ENCODE results near the gene IRF4.
"Not testable (repeated sequence)": the region's sequence is repeated elsewhere in the genome, so short reads cannot be mapped to it uniquely, and the experiment has no call there.

IRF4 gene

DNA sequence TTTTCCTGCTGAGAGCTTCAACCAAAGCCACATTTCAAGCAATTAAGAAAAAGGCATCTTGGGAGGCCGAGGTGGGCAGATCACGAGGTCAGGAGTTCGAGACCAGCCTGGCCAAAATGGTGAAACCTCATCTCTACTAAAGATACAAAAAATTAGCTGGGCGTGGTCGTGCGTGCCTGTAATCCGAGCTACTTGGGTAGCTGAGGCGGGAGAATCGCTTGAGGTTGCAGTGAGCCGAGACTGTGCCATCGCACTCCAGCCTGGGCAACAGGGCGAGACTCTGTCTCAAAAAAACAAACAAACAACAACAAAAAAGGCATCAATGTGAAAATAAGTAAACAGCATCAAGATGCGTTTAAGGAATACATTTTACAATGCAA, 13.9 kb upstream of the IRF4 start:
- not testable (repeated sequence) for H2AFZ ChIP-seq (ENCODE audit: low read length, unreplicated experiment)
- peaks cover 53% of the 10 kb centered on the region for H3K27me3 ChIP-seq (ENCODE audit: insufficient read depth, low read length)

DNA sequence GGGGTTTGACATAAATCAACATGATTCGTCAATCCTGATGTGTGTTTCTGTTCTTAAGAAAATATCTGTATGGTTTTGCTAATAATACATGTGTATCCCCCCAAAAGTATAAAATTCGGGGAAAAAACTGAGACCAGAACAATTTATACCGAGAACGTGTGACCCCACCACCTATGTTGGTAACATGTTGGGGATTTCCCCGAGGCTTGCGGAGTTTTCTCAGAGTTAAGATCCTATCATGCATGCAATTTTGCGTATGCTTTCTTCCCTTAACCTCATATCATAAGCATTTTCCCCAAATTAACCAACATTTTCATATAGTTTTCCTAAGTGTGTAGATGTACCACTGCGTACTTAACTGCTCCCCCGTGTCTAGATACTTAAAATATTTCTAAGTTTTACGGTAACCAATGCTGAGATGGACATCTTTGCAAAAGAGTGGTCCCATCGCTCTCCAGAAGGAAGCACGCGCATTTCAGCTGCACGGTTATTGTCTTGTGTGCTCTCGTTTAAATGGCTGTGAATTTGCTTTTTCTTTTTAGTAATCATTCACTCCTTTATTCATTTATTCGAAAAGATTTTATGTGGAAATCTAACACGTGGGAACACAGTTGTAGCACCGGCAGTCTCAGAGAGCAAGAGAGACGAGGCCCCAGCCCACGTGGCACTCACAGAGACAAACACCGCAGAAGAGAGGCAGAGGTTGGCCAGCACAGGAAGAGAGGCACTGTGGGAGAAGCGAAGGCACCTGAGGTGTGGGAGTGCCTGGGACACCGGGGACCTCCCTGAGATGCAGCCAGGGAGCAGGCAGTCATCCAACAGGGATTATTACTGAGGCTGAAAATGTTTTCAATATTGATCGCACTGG, 13.2 kb upstream of the IRF4 start:
- no peak overlapping the region for H3K27ac ChIP-seq (ENCODE audit: low read depth, low read length)
- H3K79me2 ChIP-seq (ENCODE audit: control insufficient read depth, insufficient read depth, low read length, unreplicated experiment): no peaks in the 10 kb centered on the region
- H2AFZ ChIP-seq (ENCODE audit: low read length, unreplicated experiment): no peak overlapping the region
- H3K4me3 ChIP-seq (ENCODE audit: low read depth, low read length): no peak overlapping the region
- H3K4me1 ChIP-seq (ENCODE audit: control insufficient read depth, insufficient read depth, low read length, unreplicated experiment): peaks cover 4% of the 10 kb centered on the region
- peaks cover 46% of the 10 kb centered on the region for H3K27me3 ChIP-seq (ENCODE audit: insufficient read depth, low read length)
- no peaks in the 10 kb centered on the region for H3K36me3 ChIP-seq (ENCODE audit: insufficient read depth, low read length)

More for the DNA sequence above, 13.9 kb upstream of the IRF4 start:
- not testable (repeated sequence) for H3K36me3 ChIP-seq (ENCODE audit: insufficient read depth, low read length); H3K79me2 ChIP-seq (ENCODE audit: control insufficient read depth, insufficient read depth, low read length, unreplicated experiment); H3K4me1 ChIP-seq (ENCODE audit: control insufficient read depth, insufficient read depth, low read length, unreplicated experiment); H3K4me3 ChIP-seq (ENCODE audit: low read depth, low read length); H3K27ac ChIP-seq (ENCODE audit: low read depth, low read length)

DNA sequence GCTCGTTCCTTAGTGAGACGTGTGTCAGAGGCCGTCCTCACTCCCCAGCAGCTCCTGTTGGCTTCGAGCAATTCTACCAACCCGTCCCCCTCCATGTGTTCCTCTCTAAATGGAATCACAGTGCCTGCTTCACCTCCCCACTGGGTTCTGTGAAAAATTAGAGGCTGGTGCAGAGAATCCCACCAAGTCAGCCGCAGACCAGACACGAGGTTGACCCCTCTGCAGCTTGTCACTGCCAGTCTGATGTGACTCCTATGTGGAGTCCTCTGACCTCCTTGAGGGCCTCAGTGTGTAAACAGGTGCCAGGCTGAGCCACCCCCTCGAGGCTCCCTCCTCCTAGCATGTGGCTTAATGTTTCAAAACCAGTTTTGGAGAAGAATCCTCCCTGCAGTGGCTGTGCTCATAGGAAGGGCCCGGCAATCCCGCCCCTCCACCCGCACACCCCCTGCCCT, 12.6 kb upstream of the IRF4 start:
- H2AFZ ChIP-seq (ENCODE audit: low read length, unreplicated experiment): no peak overlapping the region
- H3K27ac ChIP-seq (ENCODE audit: low read depth, low read length): no peak overlapping the region
- peaks cover 9% of the 10 kb centered on the region for H3K4me1 ChIP-seq (ENCODE audit: control insufficient read depth, insufficient read depth, low read length, unreplicated experiment)
- H3K4me3 ChIP-seq (ENCODE audit: low read depth, low read length): no peak overlapping the region
- H3K79me2 ChIP-seq (ENCODE audit: control insufficient read depth, insufficient read depth, low read length, unreplicated experiment): no peaks in the 10 kb centered on the region
- H3K36me3 ChIP-seq (ENCODE audit: insufficient read depth, low read length): no peaks in the 10 kb centered on the region
- peaks cover 40% of the 10 kb centered on the region for H3K27me3 ChIP-seq (ENCODE audit: insufficient read depth, low read length)

DNA sequence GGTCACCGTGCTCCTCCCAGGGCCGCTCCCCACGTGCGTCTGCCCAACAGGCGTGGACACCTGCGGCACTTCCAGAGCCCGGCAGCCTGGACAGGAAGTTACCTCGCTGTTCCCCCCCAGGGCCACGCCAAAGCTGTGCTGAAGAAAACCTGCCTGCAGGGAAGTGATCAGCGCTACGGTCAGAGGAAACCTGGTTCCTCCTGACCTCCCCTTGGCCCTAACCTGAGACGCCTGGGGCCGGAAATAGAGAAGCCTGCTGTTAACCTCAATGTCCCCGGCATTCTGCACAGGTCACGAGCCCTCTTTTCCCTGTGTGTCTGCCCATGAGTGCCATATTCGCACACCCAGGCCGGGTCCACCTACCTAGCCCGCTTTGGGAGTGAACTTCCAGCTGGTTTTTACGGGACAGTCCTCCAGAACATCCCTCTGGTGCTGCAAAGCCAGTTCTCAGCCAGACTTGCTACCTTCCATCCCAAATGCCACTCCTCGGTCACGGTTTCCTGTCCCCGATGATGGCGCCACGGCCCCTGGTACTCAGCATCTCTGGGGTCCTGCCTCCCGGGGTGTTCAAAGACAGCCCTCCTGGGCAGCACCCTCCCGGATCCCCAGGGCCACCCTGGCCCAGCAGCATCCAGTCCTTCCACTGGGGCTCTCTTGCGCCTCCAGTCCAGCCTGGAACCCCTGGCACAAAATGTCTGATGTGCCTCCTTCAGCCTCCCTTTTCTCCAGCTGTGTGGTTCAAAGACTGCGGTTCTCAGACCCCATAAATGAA, 12.0 kb upstream of the IRF4 start:
- Histone ChIP-seq H3K27me3 (ENCODE audit: insufficient read depth, low read length) (peaks cover 39% of the 10 kb centered on the region), H3K79me2 (ENCODE audit: control insufficient read depth, insufficient read depth, low read length, unreplicated experiment) (no peaks in the 10 kb centered on the region), H2AFZ (ENCODE audit: low read length, unreplicated experiment) (no peak overlapping the region), H3K27ac (ENCODE audit: low read depth, low read length) (no peak overlapping the region), H3K36me3 (ENCODE audit: insufficient read depth, low read length) (no peaks in the 10 kb centered on the region), H3K4me1 (ENCODE audit: control insufficient read depth, insufficient read depth, low read length, unreplicated experiment) (peaks cover 9% of the 10 kb centered on the region), H3K4me3 (ENCODE audit: low read depth, low read length) (no peak overlapping the region)

GRCh38 chr6:380234-381218, 11.0 kb upstream of the IRF4 start:
- Histone ChIP-seq H3K27me3 (ENCODE audit: insufficient read depth, low read length) (peaks cover 39% of the 10 kb centered on the region), H3K79me2 (ENCODE audit: control insufficient read depth, insufficient read depth, low read length, unreplicated experiment) (no peaks in the 10 kb centered on the region), H3K4me1 (ENCODE audit: control insufficient read depth, insufficient read depth, low read length, unreplicated experiment) (peaks cover 9% of the 10 kb centered on the region), H3K36me3 (ENCODE audit: insufficient read depth, low read length) (no peaks in the 10 kb centered on the region), H2AFZ (ENCODE audit: low read length, unreplicated experiment) (no peak overlapping the region), H3K4me3 (ENCODE audit: low read depth, low read length) (no peak overlapping the region), H3K27ac (ENCODE audit: low read depth, low read length) (no peak overlapping the region)

GRCh38 chr6:381742-382461, 9.7 kb upstream of the IRF4 start:
- no peaks in the 10 kb centered on the region for H3K36me3 ChIP-seq (ENCODE audit: insufficient read depth, low read length)
- no peak overlapping the region for H2AFZ ChIP-seq (ENCODE audit: low read length, unreplicated experiment)
- H3K4me1 ChIP-seq (ENCODE audit: control insufficient read depth, insufficient read depth, low read length, unreplicated experiment): peaks cover 9% of the 10 kb centered on the region
- H3K4me3 ChIP-seq (ENCODE audit: low read depth, low read length): no peak overlapping the region
- H3K27me3 ChIP-seq (ENCODE audit: insufficient read depth, low read length): peaks cover 34% of the 10 kb centered on the region
- no peak overlapping the region for H3K27ac ChIP-seq (ENCODE audit: low read depth, low read length)
- no peaks in the 10 kb centered on the region for H3K79me2 ChIP-seq (ENCODE audit: control insufficient read depth, insufficient read depth, low read length, unreplicated experiment)

GRCh38 chr6:382883-383810, 8.4 kb upstream of the IRF4 start:
- Histone ChIP-seq H2AFZ (ENCODE audit: low read length, unreplicated experiment) (no peak overlapping the region), H3K36me3 (ENCODE audit: insufficient read depth, low read length) (no peaks in the 10 kb centered on the region), H3K27ac (ENCODE audit: low read depth, low read length) (no peak overlapping the region), H3K79me2 (ENCODE audit: control insufficient read depth, insufficient read depth, low read length, unreplicated experiment) (no peaks in the 10 kb centered on the region), H3K4me1 (ENCODE audit: control insufficient read depth, insufficient read depth, low read length, unreplicated experiment) (peaks cover 9% of the 10 kb centered on the region), H3K4me3 (ENCODE audit: low read depth, low read length) (no peak overlapping the region), H3K27me3 (ENCODE audit: insufficient read depth, low read length) (peaks cover 32% of the 10 kb centered on the region)

DNA sequence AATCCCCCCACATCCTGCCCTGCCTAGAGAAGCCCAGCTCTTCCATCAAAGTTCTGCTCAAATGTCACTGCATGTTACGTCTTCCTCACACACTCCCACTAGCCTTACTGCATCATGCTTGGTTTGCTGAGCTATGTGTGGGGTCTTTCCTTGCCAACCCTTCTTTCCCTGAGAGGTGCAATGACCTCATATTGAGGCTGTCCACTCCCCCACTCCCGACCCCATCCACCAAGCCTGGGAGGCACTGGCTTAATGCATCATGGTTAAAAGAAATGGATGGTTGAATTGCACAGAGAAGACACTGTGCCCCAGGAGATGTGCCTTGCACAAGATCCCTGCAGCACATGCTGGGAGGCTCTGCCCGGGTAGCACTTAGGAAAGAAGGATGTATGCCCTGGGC, 7.7 kb upstream of the IRF4 start:
- H3K27me3 ChIP-seq (ENCODE audit: insufficient read depth, low read length): peaks cover 37% of the 10 kb centered on the region
- no peaks in the 10 kb centered on the region for H3K79me2 ChIP-seq (ENCODE audit: control insufficient read depth, insufficient read depth, low read length, unreplicated experiment)
- no peak overlapping the region for H2AFZ ChIP-seq (ENCODE audit: low read length, unreplicated experiment)
- H3K4me1 ChIP-seq (ENCODE audit: control insufficient read depth, insufficient read depth, low read length, unreplicated experiment): peaks cover 9% of the 10 kb centered on the region
- H3K27ac ChIP-seq (ENCODE audit: low read depth, low read length): no peak overlapping the region
- no peak overlapping the region for H3K4me3 ChIP-seq (ENCODE audit: low read depth, low read length)
- H3K36me3 ChIP-seq (ENCODE audit: insufficient read depth, low read length): no peaks in the 10 kb centered on the region

DNA sequence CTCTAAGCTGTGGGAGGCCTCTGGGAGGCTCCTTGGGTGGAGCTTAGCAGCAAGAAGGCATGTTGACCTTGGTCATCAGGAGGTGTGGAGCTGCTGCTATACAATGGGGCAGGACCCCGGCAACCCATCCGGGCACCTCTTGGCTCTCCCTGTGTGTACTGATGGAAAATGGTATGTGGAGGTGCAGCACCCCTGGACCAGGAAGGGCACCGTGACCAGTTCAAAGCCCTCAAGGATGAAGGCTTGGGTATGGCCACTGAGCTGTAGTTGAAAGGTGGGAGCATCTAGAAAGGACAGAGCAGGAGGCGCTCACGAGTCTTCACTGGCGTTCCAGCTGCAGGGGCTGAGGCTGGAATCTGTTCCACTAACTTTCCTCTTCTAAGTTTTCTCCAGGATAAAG, 6.7 kb upstream of the IRF4 start:
- Histone ChIP-seq H3K36me3 (ENCODE audit: insufficient read depth, low read length) (no peaks in the 10 kb centered on the region), H3K4me1 (ENCODE audit: control insufficient read depth, insufficient read depth, low read length, unreplicated experiment) (peaks cover 9% of the 10 kb centered on the region), H3K27ac (ENCODE audit: low read depth, low read length) (no peak overlapping the region), H2AFZ (ENCODE audit: low read length, unreplicated experiment) (no peak overlapping the region), H3K27me3 (ENCODE audit: insufficient read depth, low read length) (peaks cover 47% of the 10 kb centered on the region), H3K79me2 (ENCODE audit: control insufficient read depth, insufficient read depth, low read length, unreplicated experiment) (no peaks in the 10 kb centered on the region), H3K4me3 (ENCODE audit: low read depth, low read length) (no peak overlapping the region)

Measured in ACC112 (cell line).